Uterus (tissue), 2 donors: ENCODE measurements around the gene GRIP1.

Experiments used
- CTCF ChIP-seq, 4 experiments: fragments of 200-600 bp in 2 of 4; fragments of 450-650 bp in 2 of 4; sonication (generic) in 2 of 4; IDR thresholded peaks; one replicate each; pipeline ENCODE4 v1.5.1; 2016 to 2019; ENCODE audit warnings: antibody characterized with exemption in 4 of 4, mild to moderate bottlenecking in 2 of 4, moderate library complexity in 1 of 4
- POLR2A ChIP-seq, 2 donors: fragments of 450-650 bp; IDR thresholded peaks; one replicate each; pipeline ENCODE4 v1.6.1; 2016; ENCODE audit warnings: antibody characterized with exemption in 2 of 2, mild to moderate bottlenecking in 1 of 2, moderate library complexity in 1 of 2

GRCh38 chr12:66552716-66553115 lies 126.2 kb downstream of the GRIP1 start:
- TF ChIP-seq CTCF (IDR thresholded peaks at IDR 0.05) (no peak), POLR2A (IDR thresholded peaks at IDR 0.05) (no peak)
